Lower lobe of right lung (tissue), 2 donors: Measurements from ENCODE around the gene ARNT2. TPM values are rescaled to one million over a fixed set of nuclear protein-coding genes. Genes with fewer than 3 reads are reported as not detected.
A peak's percentile ranks its signal among the peaks of the same experiment; 100 is the strongest.

ENCODE experiments used
- ATAC-seq, 2 donors: fragments of 200-7000 bp; cut with Tn5 transposase; one replicate each; pipeline ENCODE4 v1.9.1; 2020 to 2022; ENCODE audit warnings: mild to moderate bottlenecking in 2 of 2, moderate library complexity in 2 of 2
- DNase-seq: peaks from one replicate; pipeline ENCODE4 v3.0.0-alpha.2; 2020
- H3K27ac ChIP-seq: fragments of 200-600 bp; one replicate; pipeline ENCODE4 v1.8.0; 2022
- H3K27me3 ChIP-seq: fragments of 200-600 bp; one replicate; pipeline ENCODE4 v1.8.0; 2022; ENCODE audit warnings: low read depth
- H3K36me3 ChIP-seq: fragments of 200-600 bp; one replicate; pipeline ENCODE4 v1.8.0; 2022; ENCODE audit warnings: mild to moderate bottlenecking
- H3K4me1 ChIP-seq: fragments of 200-600 bp; one replicate; pipeline ENCODE4 v1.8.0; 2022
- H3K4me3 ChIP-seq: fragments of 200-600 bp; one replicate; pipeline ENCODE4 v1.8.0; 2022; ENCODE audit warnings: mild to moderate bottlenecking
- H3K9me3 ChIP-seq: fragments of 200-600 bp; one replicate; pipeline ENCODE4 v1.8.0; 2022
- CTCF ChIP-seq: fragments of 200-600 bp; IDR thresholded peaks from one replicate; pipeline ENCODE4 v1.8.0; 2022; ENCODE audit warnings: antibody characterized with exemption, mild to moderate bottlenecking
- intact Hi-C: fragments of 100-400 bp; cut with DNase I; formaldehyde crosslinking; loops from one replicate; pipeline ENCODE4 v1.11.0; 2022
- total RNA-seq: library from RNA; stranded (reverse); fragmentation: NEBNext Ultra II Directional; extraction: Animal tissue kit (Norgen Biotek cat#: 25700); gene quantifications from one replicate; pipeline ENCODE4 v1.2.1, GENCODE V29; 2021
- donor health status: DM: no; HTN: yes; CAD: no; lungs with severe emphysema.

ARNT2 gene
- total RNA-seq, 1 donor from 2014 or later = 11.4 TPM

GRCh38 chr15:80636675-80637074 is 232.5 kb downstream of the ARNT2 start:
- DNase-seq = no peak
- no peak overlapping the region for H3K27ac ChIP-seq
- peak; percentile 14 for TF ChIP-seq CTCF

GRCh38 chr15:80637747-80638146 is 233.6 kb downstream of the ARNT2 start:
- no peaks in the 10 kb centered on the region for H3K9me3 ChIP-seq
- no peak overlapping the region for H3K4me3 ChIP-seq
- H3K36me3 ChIP-seq = no peaks in the 10 kb centered on the region
- TF ChIP-seq CTCF = no peak
- no peak for ATAC-seq
- no peak for DNase-seq
- no peak overlapping the region for H3K27ac ChIP-seq
- no peaks in the 10 kb centered on the region for H3K27me3 ChIP-seq
- intact Hi-C loops = no loop called here
- H3K4me1 ChIP-seq = peaks cover 2% of the 10 kb centered on the region

More at GRCh38 chr15:80636675-80637074, 232.5 kb downstream of the ARNT2 start:
- Histone ChIP-seq H3K4me3 (no peak overlapping the region), H3K4me1 (peaks cover 5% of the 10 kb centered on the region), H3K36me3 (no peaks in the 10 kb centered on the region), H3K9me3 (no peaks in the 10 kb centered on the region), H3K27me3 (no peaks in the 10 kb centered on the region)
- intact Hi-C loops = no loop called here
- peak in 1 of 2 donors; percentile 33 for ATAC-seq

GRCh38 chr15:80638553-80639167 is 234.5 kb downstream of the ARNT2 start:
- no peak for ATAC-seq
- no peaks in the 10 kb centered on the region for H3K36me3 ChIP-seq

GRCh38 chr15:80639168-80639555 is 235.0 kb downstream of the ARNT2 start:
- ATAC-seq = no peak

More at GRCh38 chr15:80638553-80639167, 234.5 kb downstream of the ARNT2 start:
- H3K4me1 ChIP-seq = no peaks in the 10 kb centered on the region
- no peak for TF ChIP-seq CTCF
- intact Hi-C loops = no loop called here
- DNase-seq = no peak
- no peaks in the 10 kb centered on the region for H3K27me3 ChIP-seq
- no peaks in the 10 kb centered on the region for H3K9me3 ChIP-seq
- no peak overlapping the region for H3K4me3 ChIP-seq
- no peak overlapping the region for H3K27ac ChIP-seq

GRCh38 chr15:80640531-80641121 is 236.4 kb downstream of the ARNT2 start:
- no peaks in the 10 kb centered on the region for H3K36me3 ChIP-seq
- ATAC-seq (no peak), DNase-seq (no peak)
- H3K4me3 ChIP-seq = no peak overlapping the region
- H3K27ac ChIP-seq = no peak overlapping the region
- no peak for TF ChIP-seq CTCF
- no peaks in the 10 kb centered on the region for H3K27me3 ChIP-seq
- intact Hi-C loops = no loop called here
- no peaks in the 10 kb centered on the region for H3K9me3 ChIP-seq
- no peaks in the 10 kb centered on the region for H3K4me1 ChIP-seq

More at GRCh38 chr15:80639168-80639555, 235.0 kb downstream of the ARNT2 start:
- no peak for DNase-seq
- no peaks in the 10 kb centered on the region for H3K36me3 ChIP-seq
- intact Hi-C loops = no loop called here
- H3K27ac ChIP-seq = no peak overlapping the region
- no peaks in the 10 kb centered on the region for H3K27me3 ChIP-seq
- TF ChIP-seq CTCF = no peak
- no peaks in the 10 kb centered on the region for H3K4me1 ChIP-seq
- no peaks in the 10 kb centered on the region for H3K9me3 ChIP-seq
- H3K4me3 ChIP-seq = no peak overlapping the region
